ENCODE data around the gene GNB1L. TPM values are rescaled to one million over a fixed set of nuclear protein-coding genes. Genes with fewer than 3 reads are reported as not detected.
A peak's percentile ranks its signal among the peaks of the same experiment; 100 is the strongest.

The GNB1L gene
- total and polyA plus RNA-seq, 9 of the 15 experiments (the other 6 are each of a cell fraction or from before 2014, with no cell fraction given): 0.56 to 50.5 (median 10.2) TPM

GRCh38 chr22:19877626-19878339 is 23.1 kb upstream of the GNB1L start:
- H3K9ac ChIP-seq (ENCODE audit: insufficient read depth in 1 of 2, low read depth in 2 of 2, low read length in 2 of 2): peak overlapping the region in 1 of 2 experiments; percentile 70; a peak in 2 of 4 replicates
- no peak for FAIRE-seq
- H3K36me3 ChIP-seq (ENCODE audit: control insufficient read depth, insufficient read depth, low read length): no peaks in the 10 kb centered on the region
- no peaks in the 10 kb centered on the region for H3K9me1 ChIP-seq (ENCODE audit: control insufficient read depth, insufficient read depth, low read length)
- H3K79me2 ChIP-seq (ENCODE audit: control insufficient read depth, insufficient read depth, low read length): no peaks in the 10 kb centered on the region
- ChIA-PET POLR2A (interaction anchor here (0.6 to 4.4 kb wide), 6 partner anchors 10 to 32 kb away, joined by 3 to 26 read pairs (median 3); no protein-coding TSS in a partner anchor), CTCF (ENCODE audit: low intra/inter-chr PET ratio) (no interaction called here)
- no peak overlapping the region for H3K4me3 ChIP-seq
- ATAC-seq: no peak
- no peak overlapping the region for H2AFZ ChIP-seq (ENCODE audit: low read depth, low read length)
- no TSS peak for BruUV-seq (replicated peaks)
- intact Hi-C loops (cut with micrococcal nuclease) (no loop called here), in situ Hi-C loops (cut with MboI) (no loop called here)
- H3K4me1 ChIP-seq (replicated peaks in 1 of 2; ENCODE audit: control insufficient read depth in 2 of 2, insufficient read depth in 2 of 2, low read length in 2 of 2): peaks cover 12 to 88% of the 10 kb centered on the region in 2 experiments
- H3K9me3 ChIP-seq (replicated peaks; ENCODE audit: control insufficient read depth, insufficient read depth, low read depth, low read length): no peaks in the 10 kb centered on the region
- H3K4me2 ChIP-seq (ENCODE audit: insufficient read depth, low read length): no peak overlapping the region
- WGBS (ENCODE audit: insufficient coverage, low coverage, missing lambda C conversion rate): 56% methylated on average over 20 of the region's 20 CpGs
- H4K20me1 ChIP-seq (replicated peaks; ENCODE audit: control insufficient read depth, insufficient read depth, low read length): peaks cover 36% of the 10 kb centered on the region
- H3K27me3 ChIP-seq (ENCODE audit: control insufficient read depth in 2 of 2, insufficient read depth in 2 of 2, low read length in 2 of 2): peaks cover 0 to 9% of the 10 kb centered on the region in 2 experiments; a peak in 1 of 5 replicates
- H3K27ac ChIP-seq (ENCODE audit: extremely low read depth, low read depth, low read length): no peak overlapping the region
- no peak for DNase-seq (ENCODE audit: extremely low read depth in 1 of 4, low spot score in 3 of 4)
- TF ChIP-seq, protein P1, sequence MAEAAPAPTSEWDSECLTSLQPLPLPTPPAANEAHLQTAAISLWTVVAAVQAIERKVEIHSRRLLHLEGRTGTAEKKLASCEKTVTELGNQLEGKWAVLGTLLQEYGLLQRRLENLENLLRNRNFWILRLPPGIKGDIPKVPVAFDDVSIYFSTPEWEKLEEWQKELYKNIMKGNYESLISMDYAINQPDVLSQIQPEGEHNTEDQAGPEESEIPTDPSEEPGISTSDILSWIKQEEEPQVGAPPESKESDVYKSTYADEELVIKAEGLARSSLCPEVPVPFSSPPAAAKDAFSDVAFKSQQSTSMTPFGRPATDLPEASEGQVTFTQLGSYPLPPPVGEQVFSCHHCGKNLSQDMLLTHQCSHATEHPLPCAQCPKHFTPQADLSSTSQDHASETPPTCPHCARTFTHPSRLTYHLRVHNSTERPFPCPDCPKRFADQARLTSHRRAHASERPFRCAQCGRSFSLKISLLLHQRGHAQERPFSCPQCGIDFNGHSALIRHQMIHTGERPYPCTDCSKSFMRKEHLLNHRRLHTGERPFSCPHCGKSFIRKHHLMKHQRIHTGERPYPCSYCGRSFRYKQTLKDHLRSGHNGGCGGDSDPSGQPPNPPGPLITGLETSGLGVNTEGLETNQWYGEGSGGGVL (CRISPR knock-in tag; IDR thresholded peaks at IDR 0.05): no peak
- TF ChIP-seq ZNF347 (CRISPR knock-in tag; IDR thresholded peaks at IDR 0.05; ENCODE audit: low read depth): no peak
- TF ChIP-seq HMGN3 (IDR thresholded peaks at IDR 0.05; ENCODE audit: borderline replicate concordance, extremely low read depth, insufficient read length, low read depth, low read length): peak; percentile 11
- TF ChIP-seq FIP1L1 (IDR thresholded peaks at IDR 0.05; ENCODE audit: low read depth, low read length, poor library complexity, severe bottlenecking): peak; percentile 5
- TF ChIP-seq, protein P2, sequence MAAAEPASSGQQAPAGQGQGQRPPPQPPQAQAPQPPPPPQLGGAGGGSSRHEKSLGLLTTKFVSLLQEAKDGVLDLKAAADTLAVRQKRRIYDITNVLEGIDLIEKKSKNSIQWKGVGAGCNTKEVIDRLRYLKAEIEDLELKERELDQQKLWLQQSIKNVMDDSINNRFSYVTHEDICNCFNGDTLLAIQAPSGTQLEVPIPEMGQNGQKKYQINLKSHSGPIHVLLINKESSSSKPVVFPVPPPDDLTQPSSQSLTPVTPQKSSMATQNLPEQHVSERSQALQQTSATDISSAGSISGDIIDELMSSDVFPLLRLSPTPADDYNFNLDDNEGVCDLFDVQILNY (CRISPR knock-in tag; IDR thresholded peaks at IDR 0.05): no peak
- no peak for TF ChIP-seq MEF2D (tag; conservative IDR thresholded peaks at IDR 0.05; ENCODE audit: low read depth)
- no peak for TF ChIP-seq TEAD4 (IDR thresholded peaks at IDR 0.05; ENCODE audit: low read length)
- TF ChIP-seq TEAD4 (CRISPR knock-in tag; IDR thresholded peaks at IDR 0.05; ENCODE audit: borderline replicate concordance): no peak
- no peak for TF ChIP-seq CEBPZ (IDR thresholded peaks at IDR 0.05; ENCODE audit: borderline replicate concordance, low read depth, low read length)
- TF ChIP-seq ADNP (tag; IDR thresholded peaks at IDR 0.05): no peak
- no peak for TF ChIP-seq CTCF (IDR thresholded peaks at IDR 0.05 in 2 of 3, conservative IDR thresholded peaks at IDR 0.05 in 1 of 3; ENCODE audit: insufficient read depth in 2 of 3, low read depth in 1 of 3, low read length in 3 of 3)
- TF ChIP-seq KLF13 (tag; IDR thresholded peaks at IDR 0.05; ENCODE audit: borderline replicate concordance, low read depth): no peak
